Memory B cell (primary cell): Measurements from ENCODE around the gene CBX3.
"Not testable (repeated sequence)": the region's sequence is repeated elsewhere in the genome, so short reads cannot be mapped to it uniquely, and the experiment has no call there.

Experiments
- ATAC-seq: fragments of 150-1000 bp; cut with Tn5 transposase; 2 replicates; pipeline ENCODE4 v1.10.0; 2021; ENCODE audit warnings: low read depth, mild to moderate bottlenecking, moderate library complexity
- DNase-seq, 2 donors: peaks; one replicate each; pipeline ENCODE4 v3.0.0; 2022; ENCODE audit warnings: low spot score in 2 of 2
- H3K27ac Mint-ChIP-seq: one replicate; pipeline ENCODE4 v1.8.0; 2022; ENCODE audit warnings: mild to moderate bottlenecking, moderate library complexity, mixed read lengths
- H3K27me3 Mint-ChIP-seq: one replicate; pipeline ENCODE4 v1.8.0; 2022; ENCODE audit warnings: mixed read lengths
- H3K36me3 Mint-ChIP-seq: one replicate; pipeline ENCODE4 v1.8.0; 2022; ENCODE audit warnings: mild to moderate bottlenecking, mixed read lengths
- H3K4me1 Mint-ChIP-seq: one replicate; pipeline ENCODE4 v1.8.0; 2022; ENCODE audit warnings: mixed read lengths
- H3K4me3 Mint-ChIP-seq: one replicate; pipeline ENCODE4 v1.8.0; 2022; ENCODE audit warnings: mild to moderate bottlenecking, moderate library complexity, mixed read lengths
- H3K9me3 Mint-ChIP-seq: one replicate; pipeline ENCODE4 v1.8.0; 2022; ENCODE audit warnings: mixed read lengths

CBX3 gene

DNA sequence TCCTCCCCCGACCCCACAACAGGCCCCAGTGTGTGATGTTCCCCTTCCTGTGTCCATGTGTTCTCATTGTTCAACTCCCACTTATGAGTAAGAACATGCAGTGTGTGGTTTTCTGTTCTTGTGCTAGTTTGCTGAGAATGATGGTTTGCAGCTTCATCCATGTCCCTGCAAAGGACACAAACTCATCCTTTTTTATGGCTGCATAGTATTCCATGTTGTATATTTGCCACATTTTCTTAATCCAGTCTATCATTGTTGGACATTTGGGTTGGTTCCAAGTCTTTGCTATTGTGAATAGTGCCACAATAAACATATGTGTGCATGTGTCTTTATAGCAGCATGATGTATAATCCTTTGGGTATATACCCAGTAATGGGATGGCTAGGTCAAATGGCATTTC lies 37.7 kb upstream of the CBX3 start:
- peaks cover 15% of the 10 kb centered on the region for H3K4me1 Mint-ChIP-seq
- not testable (repeated sequence) for H3K27ac Mint-ChIP-seq, H3K4me3 Mint-ChIP-seq, H3K27me3 Mint-ChIP-seq, H3K9me3 Mint-ChIP-seq, DNase-seq, H3K36me3 Mint-ChIP-seq, ATAC-seq

DNA sequence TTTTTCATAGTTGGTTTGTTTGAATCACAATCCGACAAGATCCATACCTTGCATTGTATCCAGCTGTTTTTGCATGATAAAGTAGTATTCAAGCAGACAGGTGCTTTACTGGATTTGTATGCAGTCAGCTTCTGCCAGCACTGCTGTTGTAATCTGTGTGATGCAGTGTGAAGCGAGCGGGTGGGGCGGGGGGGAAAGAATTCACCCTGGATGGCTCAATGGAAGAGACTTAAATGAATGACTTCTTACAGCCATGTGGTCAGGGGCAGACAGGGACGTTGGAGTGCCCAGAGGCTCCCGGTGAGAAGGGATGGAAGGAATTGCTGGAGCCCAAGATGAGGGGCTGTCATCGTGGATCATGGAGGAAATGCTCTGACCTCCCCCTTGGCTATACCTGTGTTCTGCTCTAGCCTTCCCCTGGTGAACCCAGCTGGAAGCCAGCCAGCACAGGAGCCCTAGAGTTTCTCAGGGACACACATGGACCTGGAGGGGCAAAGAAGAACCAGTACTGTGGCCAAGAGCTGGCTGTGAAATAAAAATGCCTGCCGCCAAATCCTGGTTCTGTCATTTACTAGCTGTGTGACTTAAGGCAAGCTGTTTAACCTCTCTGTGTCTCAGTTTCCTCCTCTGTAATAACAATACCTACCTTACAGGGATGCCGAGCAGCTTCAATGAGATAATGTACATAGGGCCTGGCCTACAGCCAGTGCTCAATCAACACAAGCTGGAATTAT lies 35.4 kb upstream of the CBX3 start:
- ATAC-seq (no peak), DNase-seq (no peak)
- H3K4me3 Mint-ChIP-seq, result no peak overlapping the region
- no peak overlapping the region for H3K27ac Mint-ChIP-seq
- H3K9me3 Mint-ChIP-seq, result no peaks in the 10 kb centered on the region
- H3K4me1 Mint-ChIP-seq, result peaks cover 9% of the 10 kb centered on the region
- H3K27me3 Mint-ChIP-seq, result no peaks in the 10 kb centered on the region
- H3K36me3 Mint-ChIP-seq, result peaks cover 5% of the 10 kb centered on the region

DNA sequence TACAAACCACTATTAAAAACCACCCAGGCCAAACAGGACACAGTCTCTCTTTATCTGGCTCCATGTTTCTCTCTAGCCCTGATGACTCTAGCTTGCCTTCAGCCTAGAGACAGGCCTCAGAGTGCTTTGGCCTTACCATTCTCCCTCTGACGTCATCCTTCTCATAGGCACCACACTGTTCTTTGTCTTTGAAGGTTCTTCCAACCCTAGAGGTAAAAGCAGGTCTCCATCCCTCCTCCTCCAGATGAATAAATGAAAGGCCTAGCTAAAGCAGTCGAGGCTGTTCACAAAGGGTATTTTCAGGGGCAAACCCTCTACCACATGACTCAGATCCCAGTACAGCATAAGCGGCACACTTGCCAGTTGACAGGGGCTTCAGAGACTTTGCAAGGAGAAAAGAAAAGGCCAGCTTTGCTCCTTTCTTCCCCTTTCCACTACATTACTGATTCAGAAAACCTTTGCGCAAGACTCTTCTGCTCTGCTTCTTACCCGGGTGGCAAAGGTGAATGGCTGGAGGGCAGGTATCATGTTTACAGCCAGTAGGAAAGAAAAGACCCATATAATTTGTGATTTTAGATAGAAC lies 34.8 kb upstream of the CBX3 start:
- Mint-ChIP-seq H3K4me1 (peaks cover 9% of the 10 kb centered on the region), H3K9me3 (no peaks in the 10 kb centered on the region), H3K36me3 (peaks cover 7% of the 10 kb centered on the region), H3K4me3 (no peak overlapping the region), H3K27ac (peak overlapping the region; percentile 63), H3K27me3 (no peaks in the 10 kb centered on the region)
- DNase-seq (no peak), ATAC-seq (no peak)

DNA sequence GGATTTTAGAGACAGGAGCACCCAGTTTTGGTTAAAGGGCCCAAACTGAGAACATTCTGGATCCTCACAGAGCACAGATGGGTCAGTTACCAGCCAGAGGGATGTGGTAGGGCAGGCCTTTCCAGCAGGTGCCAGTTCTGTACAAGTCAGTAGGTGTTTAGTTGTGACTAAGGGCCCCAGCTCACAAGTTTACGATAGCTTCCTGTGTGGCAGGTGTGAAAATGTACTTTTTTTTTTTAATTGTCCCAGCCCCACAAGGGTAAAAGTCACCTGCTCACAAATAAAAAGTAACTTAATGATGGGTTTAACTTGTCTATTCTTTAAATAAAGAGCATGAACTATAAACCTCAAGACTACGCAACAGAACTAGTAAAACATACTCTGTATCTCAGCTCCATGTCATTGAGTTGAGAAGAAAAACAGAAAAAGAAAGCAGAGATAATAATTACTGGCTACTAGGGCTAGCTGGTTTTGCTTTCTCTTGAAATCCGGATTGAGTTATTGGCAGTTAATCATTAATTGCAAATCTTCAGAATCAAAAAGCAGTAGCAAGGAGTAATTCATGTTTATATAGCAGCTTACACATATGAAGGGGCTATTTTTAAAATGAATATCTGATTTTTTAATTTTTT lies 34.1 kb upstream of the CBX3 start:
- Mint-ChIP-seq H3K4me1 (peaks cover 9% of the 10 kb centered on the region), H3K27me3 (no peaks in the 10 kb centered on the region), H3K4me3 (no peak overlapping the region), H3K9me3 (no peaks in the 10 kb centered on the region), H3K36me3 (peaks cover 8% of the 10 kb centered on the region), H3K27ac (peak overlapping the region; percentile 63)
- DNase-seq (no peak), ATAC-seq (peak; percentile 53)

DNA sequence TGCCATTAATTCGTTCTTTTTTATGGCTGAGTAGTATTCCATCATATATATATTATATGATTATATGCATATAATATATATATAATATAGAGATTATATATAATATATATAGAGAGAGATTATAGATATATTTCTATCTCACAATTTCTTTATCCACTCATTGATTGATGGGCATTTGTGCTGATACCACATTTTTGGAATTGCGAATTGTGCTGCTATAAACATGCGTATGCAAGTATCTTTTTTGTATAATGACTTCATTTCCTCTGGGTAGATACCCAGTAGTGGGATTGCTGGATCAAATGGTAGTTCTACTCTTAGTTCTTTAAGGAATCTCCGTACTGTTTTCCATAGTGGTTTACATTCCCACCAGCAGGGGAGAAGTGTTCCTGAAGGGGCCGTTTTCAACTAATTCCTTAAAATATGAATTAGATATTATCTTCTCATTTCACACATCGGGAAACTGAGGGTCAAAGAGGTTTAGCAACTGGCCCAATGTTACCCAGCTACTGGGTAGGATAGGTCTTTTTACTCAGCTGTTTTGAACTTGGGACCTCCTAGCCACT lies 33.0 kb upstream of the CBX3 start:
- no peaks in the 10 kb centered on the region for H3K27me3 Mint-ChIP-seq
- peaks cover 8% of the 10 kb centered on the region for H3K36me3 Mint-ChIP-seq
- ATAC-seq (no peak), DNase-seq (no peak)
- peaks cover 9% of the 10 kb centered on the region for H3K4me1 Mint-ChIP-seq
- H3K4me3 Mint-ChIP-seq, result no peak overlapping the region
- H3K9me3 Mint-ChIP-seq, result no peaks in the 10 kb centered on the region
- H3K27ac Mint-ChIP-seq, result no peak overlapping the region

DNA sequence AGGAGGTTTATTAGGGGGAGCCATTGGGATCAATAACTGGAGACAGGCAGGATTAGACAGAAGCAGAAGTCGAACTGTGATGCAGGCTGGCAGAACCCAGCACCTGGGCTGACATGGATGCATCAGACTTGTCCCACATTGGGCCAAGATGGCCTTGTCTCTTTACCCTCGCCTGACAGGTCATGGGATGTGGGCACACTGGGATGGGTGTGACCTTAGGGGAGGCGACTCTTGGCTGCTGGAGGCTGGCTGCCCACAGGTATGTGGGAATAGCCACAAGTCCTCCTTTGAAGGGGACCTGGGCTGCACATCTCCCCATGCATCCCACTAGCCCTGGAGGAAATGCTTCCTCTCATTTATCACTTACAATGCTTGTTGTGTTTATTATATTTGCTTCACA lies 32.3 kb upstream of the CBX3 start:
- ATAC-seq (no peak), DNase-seq (no peak)
- H3K27me3 Mint-ChIP-seq, result no peaks in the 10 kb centered on the region
- peaks cover 13% of the 10 kb centered on the region for H3K36me3 Mint-ChIP-seq
- H3K27ac Mint-ChIP-seq, result no peak overlapping the region
- H3K9me3 Mint-ChIP-seq, result no peaks in the 10 kb centered on the region
- H3K4me3 Mint-ChIP-seq, result no peak overlapping the region
- peaks cover 11% of the 10 kb centered on the region for H3K4me1 Mint-ChIP-seq

DNA sequence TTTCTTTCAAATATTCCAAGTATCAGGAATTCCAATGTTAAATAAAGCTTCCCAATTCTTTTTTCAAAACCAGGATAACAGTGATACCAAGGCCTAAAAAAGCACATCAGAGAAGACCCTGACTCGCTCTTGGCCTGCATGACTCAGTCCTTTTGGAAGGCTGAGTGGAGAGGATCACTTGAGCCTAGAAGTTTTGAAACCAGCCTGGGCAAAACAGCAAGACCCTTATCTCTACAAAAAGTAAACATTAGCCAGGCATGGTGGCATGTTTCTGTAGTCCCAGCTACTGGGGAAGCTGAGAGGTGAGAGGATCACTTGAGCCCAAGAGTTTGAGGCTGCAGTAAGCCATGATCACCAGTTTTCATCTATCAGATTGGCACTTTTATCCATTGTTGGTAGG lies 30.9 kb upstream of the CBX3 start:
- DNase-seq (no peak), ATAC-seq (no peak)
- Mint-ChIP-seq H3K4me3 (no peak overlapping the region), H3K36me3 (peaks cover 13% of the 10 kb centered on the region), H3K9me3 (no peaks in the 10 kb centered on the region), H3K27me3 (no peaks in the 10 kb centered on the region), H3K27ac (no peak overlapping the region), H3K4me1 (peaks cover 11% of the 10 kb centered on the region)

DNA sequence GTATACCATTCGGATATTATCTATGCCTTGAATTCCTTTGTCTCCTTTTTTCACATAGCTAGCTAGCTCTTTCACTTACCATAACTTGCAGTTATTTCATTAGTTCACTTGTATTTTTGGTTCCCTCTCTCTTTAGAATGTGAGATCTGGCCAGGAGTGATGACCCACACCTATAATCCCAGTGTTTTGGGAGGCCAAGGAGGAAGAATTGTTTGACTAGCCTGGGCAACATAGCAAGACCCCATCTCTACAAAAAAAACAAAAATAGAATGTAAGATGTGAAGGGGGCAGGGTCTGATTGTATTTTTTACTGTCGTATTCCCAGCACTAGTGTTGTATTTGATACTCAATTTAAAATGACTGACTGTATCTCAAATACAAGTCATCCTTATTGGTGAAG lies 29.9 kb upstream of the CBX3 start:
- H3K9me3 Mint-ChIP-seq, result no peaks in the 10 kb centered on the region
- ATAC-seq, result no peak

DNA sequence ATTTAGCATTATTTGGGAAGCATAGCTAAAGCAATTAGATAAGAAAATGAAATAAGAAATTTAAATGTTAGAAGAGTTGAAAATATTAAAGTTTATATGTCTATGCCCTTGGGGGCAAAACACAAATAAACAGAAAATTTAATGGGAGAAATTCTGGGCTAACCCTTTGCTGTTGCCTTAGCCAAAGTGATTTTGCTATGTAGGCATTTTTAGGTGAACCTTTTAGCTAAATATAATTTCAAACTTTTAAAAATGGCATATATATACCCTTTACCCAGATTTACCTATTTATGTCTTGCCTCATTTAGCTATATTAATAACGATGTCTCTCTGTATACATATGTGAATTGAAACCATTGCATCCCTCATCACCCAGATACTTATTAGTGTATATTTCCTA lies 29.5 kb upstream of the CBX3 start:
- Mint-ChIP-seq H3K27me3 (no peaks in the 10 kb centered on the region), H3K4me1 (peaks cover 4% of the 10 kb centered on the region), H3K36me3 (peaks cover 13% of the 10 kb centered on the region), H3K4me3 (no peak overlapping the region), H3K27ac (no peak overlapping the region), H3K9me3 (no peaks in the 10 kb centered on the region)
- no peak for ATAC-seq
- DNase-seq, result no peak

More for the DNA sequence above, 29.9 kb upstream of the CBX3 start:
- no peaks in the 10 kb centered on the region for H3K27me3 Mint-ChIP-seq
- H3K27ac Mint-ChIP-seq, result no peak overlapping the region
- DNase-seq, result no peak
- H3K36me3 Mint-ChIP-seq, result peaks cover 13% of the 10 kb centered on the region
- H3K4me1 Mint-ChIP-seq, result peaks cover 8% of the 10 kb centered on the region
- no peak overlapping the region for H3K4me3 Mint-ChIP-seq

DNA sequence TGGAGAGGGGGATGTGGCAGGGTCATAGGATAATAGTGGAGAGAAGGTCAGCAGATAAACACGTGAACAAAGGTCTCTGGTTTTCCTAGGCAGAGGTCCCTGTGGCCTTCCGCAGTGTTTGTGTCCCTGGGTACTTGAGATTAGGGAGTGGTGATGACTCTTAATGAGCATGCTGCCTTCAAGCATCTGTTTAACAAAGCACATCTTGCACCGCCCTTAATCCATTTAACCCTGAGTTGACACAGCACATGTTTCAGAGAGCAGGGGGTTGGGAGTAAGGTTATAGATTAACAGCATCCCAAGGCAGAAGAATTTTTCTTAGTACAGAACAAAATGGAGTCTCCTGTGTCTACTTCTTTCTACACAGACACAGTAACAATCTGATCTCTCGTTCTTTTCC lies 25.6 kb upstream of the CBX3 start:
- not testable (repeated sequence) for H3K4me3 Mint-ChIP-seq, H3K4me1 Mint-ChIP-seq, DNase-seq, H3K27ac Mint-ChIP-seq, H3K9me3 Mint-ChIP-seq, H3K27me3 Mint-ChIP-seq, ATAC-seq
- H3K36me3 Mint-ChIP-seq, result peaks cover 12% of the 10 kb centered on the region

DNA sequence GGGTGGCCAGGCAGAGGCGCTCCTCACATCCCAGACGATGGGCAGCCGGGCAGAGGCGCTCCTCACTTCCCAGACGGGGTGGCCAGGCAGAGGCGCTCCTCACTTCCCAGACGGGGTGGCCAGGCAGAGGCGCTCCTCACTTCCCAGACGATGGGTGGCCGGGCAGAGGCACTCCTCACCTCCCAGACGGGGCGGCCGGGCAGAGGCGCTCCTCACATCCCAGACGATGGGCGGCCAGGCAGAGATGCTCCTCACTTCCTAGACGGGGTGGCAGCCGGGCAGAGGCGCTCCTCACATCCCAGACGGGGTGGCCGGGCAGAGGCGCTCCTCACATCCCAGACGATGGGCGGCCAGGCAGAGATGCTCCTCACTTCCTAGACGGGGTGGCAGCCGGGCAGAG lies 24.8 kb upstream of the CBX3 start:
- H3K27me3 Mint-ChIP-seq, H3K27ac Mint-ChIP-seq, H3K36me3 Mint-ChIP-seq, DNase-seq, ATAC-seq, H3K9me3 Mint-ChIP-seq, H3K4me3 Mint-ChIP-seq, H3K4me1 Mint-ChIP-seq: not testable (repeated sequence)

DNA sequence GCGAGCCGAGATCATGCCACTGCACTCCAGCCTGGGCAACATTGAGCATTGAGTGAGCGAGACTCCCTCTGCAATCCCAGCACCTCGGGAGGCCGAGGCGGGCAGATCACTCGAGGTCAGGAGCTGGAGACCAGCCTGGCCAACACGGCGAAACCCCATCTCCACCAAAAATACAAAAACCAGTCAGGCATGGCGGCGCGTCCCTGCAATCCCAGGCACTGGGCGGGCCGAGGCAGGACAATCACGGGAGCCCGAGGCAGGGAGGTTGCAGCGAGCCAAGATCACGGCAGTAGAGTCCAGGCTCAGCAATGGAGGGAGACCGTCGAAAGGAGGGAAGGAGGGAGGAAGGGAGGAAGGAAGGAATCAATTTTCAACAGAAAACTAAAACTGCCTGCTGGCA lies 24.3 kb upstream of the CBX3 start:
- H3K9me3 Mint-ChIP-seq, H3K27ac Mint-ChIP-seq, H3K4me1 Mint-ChIP-seq, H3K4me3 Mint-ChIP-seq, DNase-seq, ATAC-seq, H3K27me3 Mint-ChIP-seq, H3K36me3 Mint-ChIP-seq: not testable (repeated sequence)

DNA sequence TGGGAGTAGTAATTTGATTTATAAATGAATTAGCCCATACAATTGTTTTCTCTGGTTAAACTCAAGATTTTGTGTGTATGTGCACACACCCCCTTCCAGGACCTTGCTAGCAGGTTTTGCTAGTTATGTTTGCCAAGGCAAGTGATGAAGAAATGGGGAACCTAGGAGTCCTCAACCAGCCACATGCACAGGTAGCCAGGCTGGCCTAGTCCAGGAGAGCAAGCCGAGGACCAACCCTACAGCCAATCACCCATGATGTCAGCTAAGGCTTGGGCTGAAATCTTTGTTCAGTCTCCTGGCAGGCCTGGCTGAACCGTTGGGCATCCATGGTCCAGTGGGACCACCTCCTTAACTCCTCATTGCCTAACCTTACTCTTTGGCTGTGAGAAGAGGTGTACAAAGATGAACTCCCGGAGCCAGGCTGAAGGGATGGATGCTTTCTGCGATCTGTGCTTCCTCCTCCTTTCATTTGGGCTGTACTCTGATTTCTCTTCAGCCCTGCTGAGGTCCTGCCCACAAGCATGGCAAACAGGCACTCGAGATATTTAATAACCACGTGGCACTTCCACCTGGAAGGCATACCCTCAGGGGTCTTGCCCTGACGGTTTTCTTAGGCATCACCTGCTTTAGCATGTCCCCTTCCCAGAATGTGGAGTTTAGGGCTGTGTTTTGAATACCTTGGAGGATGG lies 23.1 kb upstream of the CBX3 start:
- H3K36me3 Mint-ChIP-seq, result peaks cover 6% of the 10 kb centered on the region
- no peaks in the 10 kb centered on the region for H3K9me3 Mint-ChIP-seq
- H3K27me3 Mint-ChIP-seq, result no peaks in the 10 kb centered on the region
- DNase-seq (no peak), ATAC-seq (no peak)
- no peak overlapping the region for H3K4me3 Mint-ChIP-seq
- peaks cover 9% of the 10 kb centered on the region for H3K4me1 Mint-ChIP-seq
- H3K27ac Mint-ChIP-seq, result no peak overlapping the region

DNA sequence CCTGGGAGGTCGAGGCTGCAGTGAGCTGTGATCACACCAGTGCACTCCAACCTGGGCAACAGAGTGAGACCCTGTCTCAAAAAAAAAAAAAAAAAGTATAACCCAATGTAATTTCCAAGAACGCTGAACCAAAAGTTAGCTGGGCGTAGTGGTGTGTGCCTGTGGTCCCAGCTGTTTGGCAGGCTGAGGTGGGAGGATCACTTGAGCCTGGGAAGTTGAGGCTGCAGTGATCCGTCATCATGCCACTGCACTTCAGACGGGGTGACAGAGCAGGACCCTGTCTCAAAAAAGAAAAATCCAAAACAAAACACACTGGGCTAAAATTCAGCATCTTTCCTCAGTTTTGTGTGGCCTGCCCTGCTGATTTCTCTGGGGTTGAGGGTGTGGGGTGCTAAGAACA lies 22.1 kb upstream of the CBX3 start:
- H3K4me1 Mint-ChIP-seq, result peaks cover 12% of the 10 kb centered on the region
- H3K27me3 Mint-ChIP-seq, result no peaks in the 10 kb centered on the region
- H3K36me3 Mint-ChIP-seq, result no peaks in the 10 kb centered on the region
- no peak overlapping the region for H3K27ac Mint-ChIP-seq
- H3K4me3 Mint-ChIP-seq, result no peak overlapping the region
- no peaks in the 10 kb centered on the region for H3K9me3 Mint-ChIP-seq
- no peak for DNase-seq
- ATAC-seq, result no peak
